IMR-90 (cell line): ENCODE data around the gene FOLH1. TPM values are rescaled to one million over a fixed set of nuclear protein-coding genes. Genes with fewer than 3 reads are reported as not detected.

Source experiments
- ATAC-seq: fragments of 200-7000 bp; cut with Tn5 transposase; 2 replicates; pipeline ENCODE4 v1.9.1; 2020; ENCODE audit warnings: low read depth, mild to moderate bottlenecking, moderate library complexity
- BruUV-seq: library from RNA; stranded (reverse); fragments of 400-500 nt; replicated peaks from 2 replicates; lab custom pipeline; 2021; lab: Mats Ljungman, UMichigan
- CTCF ChIA-PET: fragments of 300-600 bp; formaldehyde crosslinking; extraction: SDS; loops from one replicate; lab custom pipeline; 2021; ENCODE audit warnings: antibody characterized with exemption; lab: Yijun Ruan, JAX
- POLR2A ChIA-PET: fragments of 300-600 bp; sonication (Branson Sonifier 250); formaldehyde crosslinking; loops from one replicate; lab custom pipeline; 2022; ENCODE audit warnings: antibody characterized with exemption; ENCODE audit not compliant: unreplicated experiment; lab: Charles Lee
- DNase-seq: peaks from one replicate; pipeline ENCODE4 v3.0.0; 2013
- H2AFZ ChIP-seq: replicated peaks from 2 replicates; pipeline ENCODE3; 2013; ENCODE audit warnings: low read length, mild to moderate bottlenecking; ENCODE audit not compliant: poor library complexity
- H2AK5ac ChIP-seq: 2 replicates; pipeline ENCODE4 v1.6.1; 2013; ENCODE audit warnings: low read depth, low read length, inconsistent platforms
- H2AK9ac ChIP-seq: replicated peaks from 2 replicates; pipeline ENCODE3; 2013; ENCODE audit warnings: mild to moderate bottlenecking, low read depth, low read length, moderate library complexity; ENCODE audit not compliant: poor library complexity
- H2BK120ac ChIP-seq: 2 replicates; pipeline ENCODE4 v1.6.1; 2013; ENCODE audit warnings: low read depth, low read length, inconsistent platforms
- H2BK15ac ChIP-seq: 3 replicates; pipeline ENCODE4 v1.6.1; 2013; ENCODE audit warnings: low read depth, low read length, inconsistent platforms
- H2BK20ac ChIP-seq: 2 replicates; pipeline ENCODE4 v1.6.1; 2013; ENCODE audit warnings: low read depth, mild to moderate bottlenecking, inconsistent platforms, low read length, moderate library complexity
- H2BK5ac ChIP-seq: 2 replicates; pipeline ENCODE4 v1.6.1; 2013; ENCODE audit warnings: mild to moderate bottlenecking, low read depth, low read length, inconsistent platforms; ENCODE audit not compliant: poor library complexity, severe bottlenecking
- H3K14ac ChIP-seq: replicated peaks from 2 replicates; pipeline ENCODE4 v1.6.1; 2013; ENCODE audit warnings: low read depth, low read length, inconsistent platforms
- H3K18ac ChIP-seq: 2 replicates; pipeline ENCODE4 v1.6.1; 2013; ENCODE audit warnings: low read depth, low read length, control low read depth
- H3K23ac ChIP-seq: 2 replicates; pipeline ENCODE4 v1.6.1; 2013; ENCODE audit warnings: low read depth, low read length, inconsistent platforms
- H3K27ac ChIP-seq: 2 replicates; pipeline ENCODE4 v1.5.1; 2013; ENCODE audit warnings: mild to moderate bottlenecking, control low read depth, low read length; ENCODE audit not compliant: insufficient read depth
- H3K27me3 ChIP-seq: 2 replicates; pipeline ENCODE4 v1.6.1; 2013; ENCODE audit warnings: low read length; ENCODE audit not compliant: control insufficient read depth, insufficient read depth
- H3K36me3 ChIP-seq: 2 replicates; pipeline ENCODE4 v1.6.1; 2013; ENCODE audit warnings: low read length, mixed read lengths; ENCODE audit not compliant: control insufficient read depth, insufficient read depth
- H3K4ac ChIP-seq: 2 replicates; pipeline ENCODE4 v1.6.1; 2013; ENCODE audit warnings: low read depth, low read length, inconsistent platforms
- H3K4me1 ChIP-seq: 2 replicates; pipeline ENCODE4 v1.6.1; 2013; ENCODE audit warnings: low read length, mixed read lengths; ENCODE audit not compliant: control insufficient read depth, insufficient read depth
- H3K4me2 ChIP-seq: 2 replicates; pipeline ENCODE4 v1.6.1; 2013; ENCODE audit warnings: low read depth, mild to moderate bottlenecking, control low read depth, low read length, moderate library complexity
- H3K4me3 ChIP-seq: 2 replicates; pipeline ENCODE4 v1.5.1; 2013; ENCODE audit warnings: low read depth, mild to moderate bottlenecking, control low read depth, low read length, moderate library complexity; ENCODE audit not compliant: insufficient read depth
- H3K56ac ChIP-seq: 2 replicates; pipeline ENCODE4 v1.6.1; 2013; ENCODE audit warnings: low read length, inconsistent platforms; ENCODE audit not compliant: insufficient read depth; ENCODE audit errors: extremely low read depth
- H3K79me1 ChIP-seq, 2 experiments: 2 replicates each; pipeline ENCODE4 v1.6.1; 2013; ENCODE audit warnings: low read length in 2 of 2, inconsistent platforms in 1 of 2, low read depth in 1 of 2
- H3K9ac ChIP-seq: 2 replicates; pipeline ENCODE4 v1.6.1; 2013; ENCODE audit warnings: low read depth, low read length, control low read depth
- H3K9me1 ChIP-seq: 2 replicates; pipeline ENCODE4 v1.6.1; 2013; ENCODE audit warnings: low read length, inconsistent platforms; ENCODE audit not compliant: insufficient read depth
- H3K9me3 ChIP-seq: 2 replicates; pipeline ENCODE4 v1.6.1; 2013; ENCODE audit warnings: low read length; ENCODE audit not compliant: control insufficient read depth, insufficient read depth
- H4K20me1 ChIP-seq: 2 replicates; pipeline ENCODE4 v1.6.1; 2013; ENCODE audit warnings: low read length, inconsistent platforms; ENCODE audit not compliant: insufficient read depth
- H4K5ac ChIP-seq: 2 replicates; pipeline ENCODE4 v1.6.1; 2013; ENCODE audit warnings: mild to moderate bottlenecking, low read depth, low read length, control low read depth
- H4K8ac ChIP-seq, 2 experiments: 2 replicates each; pipeline ENCODE4 v1.6.1; 2013; ENCODE audit warnings: low read depth in 2 of 2, low read length in 2 of 2, control low read depth in 1 of 2, inconsistent platforms in 1 of 2
- H4K91ac ChIP-seq: 2 replicates; pipeline ENCODE4 v1.6.1; 2013; ENCODE audit warnings: low read depth, low read length, inconsistent platforms; ENCODE audit not compliant: insufficient read depth
- BHLHE40 ChIP-seq: fragments of 150-350 bp; IDR thresholded peaks from 2 replicates; pipeline ENCODE4 v1.6.1; 2016; ENCODE audit warnings: mild to moderate bottlenecking, low read depth, low read length
- CEBPB ChIP-seq: IDR thresholded peaks from 2 replicates; pipeline ENCODE4 v1.6.1; 2012; ENCODE audit warnings: low read depth, low read length, improper control_type of control experiment
- CHD1 ChIP-seq: IDR thresholded peaks from 2 replicates; pipeline ENCODE4 v1.6.1; 2012; ENCODE audit warnings: low read depth, low read length, improper control_type of control experiment
- FOS ChIP-seq: fragments of 150-350 bp; IDR thresholded peaks from 2 replicates; pipeline ENCODE4 v1.6.1; 2016; ENCODE audit warnings: low read depth, low read length
- MAFK ChIP-seq: IDR thresholded peaks from 2 replicates; pipeline ENCODE4 v1.6.1; 2012; ENCODE audit warnings: low read depth, low read length, improper control_type of control experiment
- MAZ ChIP-seq: IDR thresholded peaks from 2 replicates; pipeline ENCODE4 v1.6.1; 2012; ENCODE audit warnings: low read depth, mild to moderate bottlenecking, low read length, improper control_type of control experiment, moderate library complexity, borderline replicate concordance
- MXI1 ChIP-seq: IDR thresholded peaks from 2 replicates; pipeline ENCODE4 v1.6.1; 2012; ENCODE audit warnings: low read depth, mild to moderate bottlenecking, low read length, moderate library complexity, borderline replicate concordance
- NFE2L2 ChIP-seq: fragments of 150-350 bp; IDR thresholded peaks from 2 replicates; pipeline ENCODE4 v1.6.1; 2016; ENCODE audit warnings: low read depth, mild to moderate bottlenecking, low read length
- POLR2A ChIP-seq: IDR thresholded peaks from 2 replicates; pipeline ENCODE4 v1.6.1; 2012; ENCODE audit warnings: mild to moderate bottlenecking, low read depth, low read length
- RAD21 ChIP-seq: IDR thresholded peaks from 2 replicates; pipeline ENCODE4 v1.6.1; 2012; ENCODE audit warnings: low read length, improper control_type of control experiment
- RCOR1 ChIP-seq: IDR thresholded peaks from 2 replicates; pipeline ENCODE4 v1.6.1; 2012; ENCODE audit warnings: mild to moderate bottlenecking, low read length, improper control_type of control experiment; ENCODE audit not compliant: insufficient replicate concordance
- RFX5 ChIP-seq: IDR thresholded peaks from 2 replicates; pipeline ENCODE4 v1.8.0; 2012; ENCODE audit warnings: low read depth, mild to moderate bottlenecking, low read length, moderate library complexity
- SMC3 ChIP-seq: fragments of 150-350 bp; IDR thresholded peaks from 2 replicates; pipeline ENCODE4 v1.6.1; 2016; ENCODE audit warnings: low read depth, mild to moderate bottlenecking, antibody characterized with exemption, low read length, moderate library complexity
- USF2 ChIP-seq: fragments of 150-350 bp; IDR thresholded peaks from 2 replicates; pipeline ENCODE4 v1.6.1; 2017; ENCODE audit warnings: mild to moderate bottlenecking, antibody characterized with exemption, low read length, low read depth
- WGBS, 2 experiments: methylation state at CpG; one replicate each; pipeline versions ENCODE4 v1.1.5 to v1.1.7; 2013; ENCODE audit warnings: missing lambda C conversion rate in 2 of 2; ENCODE audit not compliant: insufficient read length in 1 of 2; ENCODE audit errors: extremely low coverage in 2 of 2; 5-methylcytosine and 5-hydroxymethylcytosine counted together
- dilution Hi-C: fragments of 300-500 bp; cut with HindIII; formaldehyde crosslinking; loops from one replicate; pipeline ENCODE4 v1.14.3; 2018; ENCODE audit warnings: low sequenced_read_pairs; ENCODE audit not compliant: unreplicated experiment
- in situ Hi-C: fragments of 300-500 bp; cut with MboI; formaldehyde crosslinking; loops from 3 replicates; pipeline ENCODE4 v1.14.3; 2019; ENCODE audit warnings: low sequenced_read_pairs, inconsistent platforms, mixed read lengths
- intact Hi-C: fragments of 100-400 bp; cut with micrococcal nuclease; formaldehyde crosslinking; loops from 2 replicates; pipeline ENCODE4 v1.10.0; 2022
- polyA plus RNA-seq, 3 experiments: library from polyadenylated mRNA; depleted of rRNA; stranded (reverse); fragments of >200 nt; gene quantifications; 2 replicates each; pipeline ENCODE4 v1.2.3, GENCODE V29; 2012; ENCODE audit warnings: low replicate concordance in 1 of 3
- total RNA-seq: library from RNA; depleted of rRNA; stranded (reverse); fragments of >200 nt; gene quantifications from 2 replicates; pipeline ENCODE4 v1.2.3, GENCODE V29; 2012
- TF ChIP-seq, protein P1 (sequence below): fragments of 150-350 bp; IDR thresholded peaks from 2 replicates; pipeline ENCODE4 v1.6.1; 2016; ENCODE audit warnings: low read depth, mild to moderate bottlenecking, low read length, moderate library complexity, borderline replicate concordance

The FOLH1 gene
- total and polyA plus RNA-seq, 2 of the 4 experiments (the other 2 are of a cell fraction), result not detected

DNA sequence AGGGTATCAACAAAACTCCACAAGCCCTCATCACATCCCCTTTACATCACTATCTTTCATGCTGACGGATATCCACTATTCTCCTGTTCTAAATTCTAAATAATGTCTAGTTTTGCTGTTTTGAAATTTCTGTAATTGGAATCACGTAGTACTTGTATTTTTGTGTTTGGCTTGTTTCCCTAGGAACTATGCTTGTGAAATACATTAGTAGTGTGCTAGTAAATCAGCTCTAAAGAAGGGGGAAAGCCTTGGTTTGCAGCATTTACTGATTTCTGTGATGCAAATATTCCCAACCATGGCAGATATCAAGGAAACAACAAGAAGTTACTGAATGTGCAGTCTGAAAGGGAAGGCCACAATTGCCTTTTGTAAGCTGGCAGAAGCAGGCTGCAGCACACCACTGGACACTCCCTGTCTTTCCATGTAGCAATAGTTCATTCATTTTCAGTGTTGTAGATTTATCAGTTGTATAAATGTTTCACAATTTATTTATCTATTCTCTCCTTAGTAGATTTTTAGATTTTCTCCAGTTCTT, 4.7 kb upstream of the FOLH1 start:
- H4K91ac ChIP-seq, result no peak overlapping the region
- DNase-seq, result no peak
- no peak overlapping the region for H2AK9ac ChIP-seq
- no CpG with 5 or more reads among the region's 2 CpGs for WGBS, 2 experiments
- H4K20me1 ChIP-seq, result no peaks in the 10 kb centered on the region
- no peak for TF ChIP-seq POLR2A
- no peak for TF ChIP-seq RFX5
- TF ChIP-seq, protein P1, sequence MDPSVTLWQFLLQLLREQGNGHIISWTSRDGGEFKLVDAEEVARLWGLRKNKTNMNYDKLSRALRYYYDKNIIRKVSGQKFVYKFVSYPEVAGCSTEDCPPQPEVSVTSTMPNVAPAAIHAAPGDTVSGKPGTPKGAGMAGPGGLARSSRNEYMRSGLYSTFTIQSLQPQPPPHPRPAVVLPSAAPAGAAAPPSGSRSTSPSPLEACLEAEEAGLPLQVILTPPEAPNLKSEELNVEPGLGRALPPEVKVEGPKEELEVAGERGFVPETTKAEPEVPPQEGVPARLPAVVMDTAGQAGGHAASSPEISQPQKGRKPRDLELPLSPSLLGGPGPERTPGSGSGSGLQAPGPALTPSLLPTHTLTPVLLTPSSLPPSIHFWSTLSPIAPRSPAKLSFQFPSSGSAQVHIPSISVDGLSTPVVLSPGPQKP, result no peak
- TF ChIP-seq NFE2L2, result no peak
- TF ChIP-seq MXI1, result no peak
- no peak for TF ChIP-seq MAZ
- no peak for TF ChIP-seq CHD1
- no peak for TF ChIP-seq RAD21
- TF ChIP-seq BHLHE40, result no peak
- TF ChIP-seq FOS, result no peak
- no peak for TF ChIP-seq RCOR1
- TF ChIP-seq MAFK, result no peak
- no peak for TF ChIP-seq CEBPB
- TF ChIP-seq SMC3, result no peak
- TF ChIP-seq USF2, result no peak
- H3K14ac ChIP-seq, result no peak overlapping the region
- H2BK15ac ChIP-seq, result no peak overlapping the region
- H3K4me3 ChIP-seq, result no peak overlapping the region
- H3K4me1 ChIP-seq, result no peaks in the 10 kb centered on the region
- no peak overlapping the region for H4K5ac ChIP-seq
- H3K4ac ChIP-seq, result no peak overlapping the region
- no TSS peak for BruUV-seq
- no peak overlapping the region for H2BK20ac ChIP-seq
- H3K56ac ChIP-seq, result no peak overlapping the region
- in situ Hi-C loops (no loop called here), intact Hi-C loops (no loop called here), dilution Hi-C loops (no loop called here)
- no peaks in the 10 kb centered on the region for H3K27me3 ChIP-seq
- H3K9me3 ChIP-seq, result no peaks in the 10 kb centered on the region; the same call in 1 of the 2 replicates
- POLR2A ChIA-PET, result no interaction called here
- no peak for ATAC-seq
- no peak overlapping the region for H2BK120ac ChIP-seq
- H4K8ac ChIP-seq, result no peak overlapping the region
- CTCF ChIA-PET, result no interaction called here
- H3K27ac ChIP-seq, result no peak overlapping the region
- no peak overlapping the region for H2AK5ac ChIP-seq
- H3K23ac ChIP-seq, result no peak overlapping the region
- no peaks in the 10 kb centered on the region for H3K79me1 ChIP-seq
- no peaks in the 10 kb centered on the region for H3K36me3 ChIP-seq
- no peak overlapping the region for H2BK5ac ChIP-seq
- no peak overlapping the region for H2AFZ ChIP-seq
- no peaks in the 10 kb centered on the region for H3K9me1 ChIP-seq
- no peak overlapping the region for H3K18ac ChIP-seq
- no peak overlapping the region for H3K9ac ChIP-seq
- H3K4me2 ChIP-seq, result no peak overlapping the region
